Kidney epithelial cell (primary cell): Measurements from ENCODE around the gene PTPN1. TPM values are rescaled to one million over a fixed set of nuclear protein-coding genes. Genes with fewer than 3 reads are reported as not detected.
A peak's percentile ranks its signal among the peaks of the same experiment; 100 is the strongest.
"Not testable (repeated sequence)": the region's sequence is repeated elsewhere in the genome, so short reads cannot be mapped to it uniquely, and the experiment has no call there.

Experiments
- DNase-seq: peaks from one replicate; pipeline ENCODE4 v3.0.0-alpha.2; 2010; ENCODE audit warnings: low read depth
- H3K27me3 ChIP-seq: 2 replicates; pipeline ENCODE4 v1.6.0; 2011; ENCODE audit warnings: low read length; ENCODE audit not compliant: control insufficient read depth, insufficient read depth
- H3K36me3 ChIP-seq: 2 replicates; pipeline ENCODE4 v1.5.1; 2011; ENCODE audit warnings: low read length; ENCODE audit not compliant: control insufficient read depth, insufficient read depth
- H3K4me3 ChIP-seq: 2 replicates; pipeline ENCODE4 v1.5.1; 2011; ENCODE audit warnings: low read depth, mild to moderate bottlenecking, control low read depth, low read length
- CTCF ChIP-seq: IDR thresholded peaks from 2 replicates; pipeline ENCODE4 v1.5.1; 2011; ENCODE audit warnings: mild to moderate bottlenecking, moderate library complexity, low read length, control low read depth, inconsistent platforms; ENCODE audit not compliant: insufficient read depth, poor library complexity, severe bottlenecking
- total RNA-seq: library from RNA; depleted of rRNA; stranded (reverse); fragments of >200 nt; gene quantifications from 2 replicates; pipeline ENCODE4 v1.2.3, GENCODE V29; 2015

Gene PTPN1
- total RNA-seq, 1 donor from 2014 or later: 36.9 TPM

- Histone ChIP-seq H3K4me3 (no peak overlapping the region), H3K27me3 (no peaks in the 10 kb centered on the region), H3K36me3 (no peaks in the 10 kb centered on the region)
- no peak for TF ChIP-seq CTCF
- DNase-seq: no peak
These were observed 4.0 kb upstream of the PTPN1 start for GRCh38 chr20:50506270-50506579.

GRCh38 chr20:50507745-50508144 lies 2.4 kb upstream of the PTPN1 start:
- not testable (repeated sequence) for H3K36me3 ChIP-seq, H3K4me3 ChIP-seq, H3K27me3 ChIP-seq, DNase-seq

- TF ChIP-seq CTCF: no peak
- no peak for DNase-seq
- H3K36me3 ChIP-seq: no peaks in the 10 kb centered on the region
- no peaks in the 10 kb centered on the region for H3K27me3 ChIP-seq
- H3K4me3 ChIP-seq: no peak overlapping the region
These were observed 1.9 kb upstream of the PTPN1 start for GRCh38 chr20:50508171-50508755.

GRCh38 chr20:50510706-50511542 lies 741 bp downstream of the PTPN1 start:
- no peak for TF ChIP-seq CTCF
- H3K4me3 ChIP-seq: peak overlapping the region; percentile 79
- H3K36me3 ChIP-seq: no peaks in the 10 kb centered on the region
- DNase-seq: no peak
- H3K27me3 ChIP-seq: no peaks in the 10 kb centered on the region

GRCh38 chr20:50512323-50512722 lies 2.1 kb downstream of the PTPN1 start:
- H3K27me3 ChIP-seq: no peaks in the 10 kb centered on the region
- no peak for DNase-seq
- H3K4me3 ChIP-seq: peak overlapping the region; percentile 79
- TF ChIP-seq CTCF: no peak
- no peaks in the 10 kb centered on the region for H3K36me3 ChIP-seq

- no peak for DNase-seq
- Histone ChIP-seq H3K27me3 (no peaks in the 10 kb centered on the region), H3K4me3 (peak overlapping the region; percentile 0), H3K36me3 (no peaks in the 10 kb centered on the region)
- TF ChIP-seq CTCF: no peak
These were observed 3.2 kb downstream of the PTPN1 start for GRCh38 chr20:50513169-50514034.
